PC-9 (cell line): Measurements from ENCODE around the gene CPS1.

Experiments
- CTCF ChIP-seq: fragments of 200-600 bp; sonication (generic); conservative IDR thresholded peaks from 2 replicates; pipeline ENCODE4 v1.6.1; 2017; ENCODE audit warnings: mixed run types, antibody characterized with exemption, mild to moderate bottlenecking, moderate library complexity
- EZH2 ChIP-seq: fragments of 200-600 bp; sonication (generic); IDR thresholded peaks from 2 replicates; pipeline ENCODE4 v1.8.0; 2017; ENCODE audit warnings: antibody characterized with exemption, low read depth

- TF ChIP-seq CTCF (no peak), EZH2 (no peak)
Measured at GRCh38 chr2:210667711-210668110, 111.3 kb downstream of the CPS1 start.
